NK-92 (cell line): ENCODE data around the gene JARID2.

Source experiments
- DNase-seq: peaks from one replicate; lab custom pipeline; 2025; ENCODE audit not compliant: unreplicated experiment; lab: John Stamatoyannopoulos, UW

The JARID2 gene

DNA sequence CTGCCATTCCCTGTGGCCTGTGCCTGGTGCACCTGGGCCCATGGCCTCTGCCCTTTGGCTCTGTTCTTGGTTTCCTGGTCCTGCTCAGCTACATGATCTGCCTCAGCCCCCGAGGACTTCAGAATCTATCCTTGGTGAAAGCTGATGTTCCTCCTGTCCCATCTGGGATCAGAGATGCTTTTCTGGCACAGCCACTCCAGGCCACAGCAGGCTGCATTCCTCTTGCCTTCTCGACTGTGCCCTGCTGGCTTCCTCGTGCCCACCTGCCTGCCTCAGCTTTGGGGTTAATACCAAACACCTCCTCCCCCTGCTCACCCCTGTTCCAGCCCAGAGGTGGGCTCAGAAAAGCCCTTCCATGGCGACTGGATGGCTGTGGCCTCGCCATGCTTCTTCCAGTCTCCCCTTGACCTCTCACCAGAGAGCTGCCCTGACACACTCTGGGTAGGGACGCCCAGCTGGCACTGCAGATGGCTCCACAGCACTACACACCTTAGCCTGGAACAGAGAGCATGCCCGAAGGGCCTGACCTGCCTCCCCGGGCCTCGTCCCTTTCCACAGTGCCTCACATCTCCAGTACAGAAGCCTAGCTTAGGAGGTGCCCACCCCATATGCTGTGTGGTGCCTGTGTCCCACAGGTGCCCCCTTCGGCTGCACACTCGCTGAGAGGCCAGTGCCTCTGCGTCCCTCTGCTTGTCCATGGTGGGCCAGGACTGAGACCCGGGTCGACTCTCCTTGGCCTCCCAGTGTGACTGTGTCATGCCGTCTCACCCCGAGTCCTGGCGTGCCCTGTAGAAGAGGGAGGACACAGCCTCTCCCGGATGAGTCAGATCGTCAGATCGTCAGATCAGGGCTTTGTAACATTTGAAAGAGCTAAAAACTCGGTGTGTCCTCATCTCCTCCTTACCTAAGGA lies 268.2 kb downstream of the JARID2 start:
- no peak for DNase-seq

- no peak for DNase-seq
These were observed 269.4 kb downstream of the JARID2 start for GRCh38 chr6:15515226-15515625.

DNA sequence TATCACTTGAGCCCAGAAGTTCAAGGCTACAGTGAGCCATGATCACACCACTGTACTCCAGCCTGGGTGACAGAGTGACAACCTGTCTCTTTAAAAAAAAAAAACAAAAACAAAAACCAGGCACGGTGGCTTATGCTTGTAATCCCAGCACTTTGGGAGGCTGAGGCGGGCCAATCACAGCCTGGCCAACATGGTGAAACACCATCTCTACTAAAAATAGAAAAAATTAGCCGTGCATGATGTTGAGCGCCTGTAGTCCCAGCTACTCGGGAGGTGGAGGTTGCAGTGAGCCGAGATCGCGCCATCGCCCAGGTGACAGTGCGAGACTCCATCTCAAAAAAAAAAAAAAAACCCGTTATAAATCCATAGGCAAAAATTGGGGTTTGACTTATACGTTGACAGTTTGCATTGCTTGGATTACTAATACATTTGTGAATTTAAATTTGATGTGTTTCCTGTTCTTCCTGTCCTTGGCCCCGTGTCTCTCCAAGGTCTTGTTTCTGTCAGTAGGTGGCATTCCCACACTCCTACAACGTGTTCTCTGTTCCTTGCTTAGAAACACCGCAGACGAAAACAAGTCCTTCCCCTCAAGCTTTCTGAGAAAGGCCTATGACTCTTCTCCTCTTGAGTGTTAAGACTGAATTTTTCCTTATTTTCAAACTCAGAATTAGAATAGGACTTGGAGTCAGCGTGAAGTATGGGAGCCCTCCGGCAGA lies 269.9 kb downstream of the JARID2 start:
- no peak for DNase-seq

DNA sequence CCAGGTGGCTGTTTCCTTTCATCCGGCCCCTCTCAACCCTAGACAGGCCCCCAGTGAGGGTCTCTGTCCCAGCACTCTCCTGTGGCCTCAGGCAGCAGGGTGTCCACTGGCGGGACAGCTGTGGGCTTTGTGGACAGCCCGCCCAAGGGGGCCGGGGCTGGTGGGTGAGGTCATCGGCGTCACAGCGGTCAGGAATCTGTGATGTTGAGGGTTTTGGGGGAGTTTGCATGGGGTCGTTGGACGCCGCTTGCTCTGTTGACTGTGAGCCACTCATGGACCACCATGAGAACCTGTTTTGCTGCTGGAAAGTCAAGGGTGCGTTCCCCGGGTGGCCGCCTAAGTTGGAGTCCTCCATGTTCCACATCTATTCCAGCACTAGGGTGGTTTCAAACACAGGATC lies 270.5 kb downstream of the JARID2 start:
- DNase-seq, result no peak

DNA sequence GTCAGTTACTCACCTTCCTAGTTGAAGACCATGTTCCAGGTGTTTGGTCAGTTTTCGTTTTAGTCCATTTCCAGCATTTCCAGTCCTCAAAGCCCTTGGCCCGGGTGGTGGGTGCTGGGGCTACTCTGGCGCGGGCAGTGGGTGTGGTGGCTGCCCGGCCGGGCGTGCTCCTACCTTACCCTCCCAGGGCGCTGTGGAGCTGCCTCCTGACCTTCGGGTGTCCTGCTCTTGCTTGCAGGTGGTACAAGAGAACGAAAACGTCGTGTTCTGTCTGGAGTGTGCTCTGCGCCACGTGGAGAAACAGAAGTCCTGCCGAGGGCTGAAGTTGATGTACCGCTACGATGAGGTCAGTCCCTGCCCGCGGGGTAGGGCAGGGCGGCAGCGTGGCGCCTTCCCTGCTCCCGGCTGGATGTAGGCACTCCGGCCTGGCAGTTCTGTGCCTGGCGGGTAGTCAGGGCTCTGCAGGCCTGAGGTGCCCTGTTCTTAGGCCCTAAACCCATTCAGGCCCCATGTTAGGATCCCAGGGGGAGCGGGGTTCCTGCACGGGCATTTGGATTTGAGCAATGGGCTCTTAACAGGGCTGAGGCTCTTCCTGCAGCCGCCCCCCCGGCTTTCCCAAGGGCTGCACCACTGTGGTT lies 271.2 kb downstream of the JARID2 start:
- no peak for DNase-seq

GRCh38 chr6:15517600-15517999 lies 271.7 kb downstream of the JARID2 start:
- DNase-seq, result no peak

DNA sequence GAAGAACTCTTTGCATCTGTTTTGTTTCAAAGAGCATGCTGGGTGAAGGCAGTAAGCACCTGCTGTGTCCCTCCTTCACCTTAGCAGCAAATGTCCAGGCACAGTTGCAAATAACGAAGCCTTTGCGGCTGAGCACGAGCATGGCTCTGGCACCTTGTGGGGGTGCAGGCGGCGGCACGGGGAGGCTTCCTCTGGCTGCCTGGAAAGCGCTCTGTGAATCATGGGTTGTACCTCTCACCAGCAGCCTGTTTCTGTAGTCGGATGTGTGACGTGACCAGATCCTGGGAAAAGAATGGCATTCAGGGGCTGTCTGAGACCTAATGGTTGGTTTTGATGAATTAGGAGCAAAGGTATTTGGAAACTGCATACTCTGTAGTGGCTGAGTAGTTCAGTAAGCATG lies 272.2 kb downstream of the JARID2 start:
- DNase-seq, result no peak

GRCh38 chr6:15518878-15519277 lies 273.0 kb downstream of the JARID2 start:
- DNase-seq, result no peak

DNA sequence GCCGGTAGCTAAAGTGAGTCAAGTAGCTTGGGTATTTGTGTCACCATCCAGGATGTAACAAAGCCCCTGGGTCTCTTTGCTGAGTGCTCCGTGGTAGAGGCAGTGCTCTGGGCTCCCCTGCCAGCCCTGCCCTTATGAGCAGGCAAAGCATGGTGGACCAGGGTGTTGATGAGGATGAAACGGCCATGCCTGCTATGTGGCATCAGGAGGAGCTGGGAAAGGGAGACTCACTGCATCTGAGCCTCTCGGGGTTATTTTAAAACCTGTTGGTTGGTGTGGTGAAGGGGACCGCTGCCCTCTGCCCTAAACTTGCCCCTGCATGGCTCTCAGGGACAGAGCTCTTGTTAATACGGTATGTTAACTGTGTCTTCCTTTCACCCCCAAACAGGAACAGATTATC lies 273.8 kb downstream of the JARID2 start:
- DNase-seq, result no peak

GRCh38 chr6:15520626-15521203 lies 274.8 kb downstream of the JARID2 start:
- DNase-seq, result no peak

DNA sequence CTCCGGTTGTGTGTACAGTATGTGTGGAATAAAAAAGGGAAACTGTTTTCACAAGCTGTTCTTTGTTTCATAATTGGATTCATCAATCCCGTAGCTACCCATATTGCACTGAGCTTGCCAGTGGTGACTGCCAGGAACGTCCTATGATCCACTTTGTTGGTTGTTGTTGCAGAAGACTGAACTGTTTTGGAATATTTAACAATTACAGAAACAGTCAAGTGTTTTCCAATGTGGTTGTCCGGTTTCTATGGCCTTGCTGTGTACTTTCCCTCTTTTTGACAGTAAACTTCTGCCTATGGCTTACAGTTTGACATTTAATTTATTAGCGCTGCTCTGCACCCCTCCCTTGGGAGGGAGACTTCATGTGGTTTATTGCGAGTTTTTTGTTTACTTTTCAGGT lies 275.7 kb downstream of the JARID2 start:
- no peak for DNase-seq

- DNase-seq, result no peak
These were observed 276.2 kb downstream of the JARID2 start for GRCh38 chr6:15522026-15522425.

DNA sequence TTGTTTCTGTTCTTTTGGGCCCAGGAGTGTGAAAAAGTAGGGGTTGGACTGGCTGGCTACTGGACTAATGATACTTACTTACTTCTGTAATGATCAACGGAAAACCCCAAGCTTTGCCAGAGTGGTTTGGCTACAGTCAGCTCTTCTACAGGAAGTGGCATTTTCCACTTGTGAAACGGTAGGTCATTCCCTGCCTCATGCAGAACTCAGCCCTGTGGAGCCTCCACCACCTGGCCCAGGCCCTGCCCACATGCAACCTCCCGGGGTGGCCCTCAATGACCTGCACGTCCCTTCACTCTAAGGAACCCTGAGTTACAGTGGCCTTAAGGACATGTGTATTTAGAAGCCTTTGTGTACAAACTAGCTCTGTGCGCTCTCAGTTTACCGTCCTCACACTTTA lies 276.6 kb downstream of the JARID2 start:
- DNase-seq, result no peak

GRCh38 chr6:15522856-15523529 lies 277.1 kb downstream of the JARID2 start:
- DNase-seq, result no peak

GRCh38 chr6:15523679-15524630 lies 278.1 kb downstream of the JARID2 start:
- DNase-seq, result no peak

DNA sequence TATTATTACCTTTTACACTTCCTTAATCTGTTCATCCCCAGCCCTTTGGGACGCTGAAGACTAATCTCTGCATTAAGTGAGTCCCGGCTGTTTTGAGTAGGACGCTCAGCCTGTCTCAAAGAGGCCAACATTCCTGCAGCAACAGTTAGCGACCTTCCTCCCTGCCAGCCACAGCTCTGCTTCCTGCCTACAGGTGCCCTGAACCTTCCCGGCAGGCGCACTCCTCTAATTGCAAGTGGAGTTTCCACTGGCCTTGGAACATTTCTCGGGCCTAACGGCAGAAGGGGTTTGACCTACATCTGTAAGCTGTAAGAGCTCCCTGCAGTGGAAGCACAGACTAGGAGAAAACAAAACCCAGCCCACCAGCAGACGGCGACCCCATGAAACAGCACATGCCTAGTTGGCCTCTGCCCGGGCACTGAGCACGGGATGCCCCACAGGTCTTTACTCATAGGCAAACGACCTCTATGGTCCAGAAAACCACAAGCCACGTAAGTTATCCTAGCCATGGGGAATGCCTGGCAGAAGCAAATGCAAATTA lies 279.1 kb downstream of the JARID2 start:
- no peak for DNase-seq

DNA sequence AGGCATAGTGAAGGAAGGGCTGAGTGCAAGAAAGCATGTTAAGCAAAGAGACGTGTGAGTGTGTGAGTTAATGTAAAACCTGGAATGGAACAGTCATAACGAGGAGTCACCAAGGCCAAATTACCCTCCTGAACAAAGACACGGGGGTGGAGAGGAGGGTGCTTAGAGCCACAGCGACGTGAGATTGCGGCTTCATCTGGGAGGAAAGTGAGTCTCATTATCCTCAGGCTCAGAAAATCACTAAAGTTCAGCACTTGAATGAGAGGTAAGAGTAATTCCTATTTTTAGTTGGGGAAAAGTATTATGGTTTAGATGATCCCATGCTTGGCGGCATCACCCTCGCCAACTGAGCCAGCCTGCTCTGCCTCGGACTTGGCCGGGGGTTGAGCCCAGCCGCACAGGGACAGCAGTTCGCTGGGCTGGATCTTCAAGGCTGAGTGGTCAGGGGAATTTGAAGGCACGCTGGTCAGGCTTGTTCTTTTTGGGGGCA lies 280.4 kb downstream of the JARID2 start:
- DNase-seq, result no peak

- no peak for DNase-seq
These were observed 282.2 kb downstream of the JARID2 start for GRCh38 chr6:15527838-15528617.

- no peak for DNase-seq
These were observed 283.0 kb downstream of the JARID2 start for GRCh38 chr6:15528870-15529269.
